HG03521 (cell line): ENCODE results near the gene TMEM108.
"Not testable (repeated sequence)": the region's sequence is repeated elsewhere in the genome, so short reads cannot be mapped to it uniquely, and the experiment has no call there.

Experiments
- ATAC-seq: cut with Tn5 transposase; IDR thresholded peaks from one replicate; pipeline ENCODE4 v1.9.1; 2021; ENCODE audit warnings: mild to moderate bottlenecking, moderate library complexity; ENCODE audit not compliant: unreplicated experiment

The TMEM108 gene

DNA sequence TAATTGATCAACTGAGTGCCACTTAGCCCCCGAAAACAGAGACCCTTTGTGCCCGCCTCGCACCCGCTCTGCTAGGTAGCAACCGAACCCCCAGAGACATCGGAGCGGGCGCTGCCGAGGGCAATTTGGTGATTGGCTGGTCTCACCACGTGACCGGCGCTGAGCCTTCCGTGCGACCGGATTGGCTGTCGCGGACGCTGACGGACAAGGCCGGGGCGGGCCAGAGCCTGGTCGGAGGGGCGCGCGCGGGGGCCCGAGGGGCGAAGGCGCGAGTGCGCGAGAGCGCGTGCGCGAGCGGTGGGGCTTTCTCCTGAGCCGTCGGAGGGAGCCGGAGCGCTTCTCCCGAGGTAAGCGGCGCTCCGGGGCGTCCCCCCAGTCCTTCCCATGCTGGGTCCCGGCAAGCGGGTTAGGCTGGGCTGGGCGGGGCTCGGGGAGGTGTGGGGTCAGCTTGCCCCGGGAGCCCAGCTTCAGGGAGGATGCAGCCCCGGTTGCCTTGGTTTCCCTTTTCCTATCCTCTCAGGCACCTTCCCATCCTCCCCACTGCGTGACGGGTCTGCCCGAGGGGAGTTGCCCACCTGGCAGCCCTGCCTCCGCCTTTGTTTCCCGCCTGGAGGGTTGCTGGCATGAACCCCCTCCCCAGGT, at the start of gene TMEM108:
Gene TMEM108 (plus strand): TSS at position 303 of the 642 bp plus-strand sequence.
- no peak for ATAC-seq

DNA sequence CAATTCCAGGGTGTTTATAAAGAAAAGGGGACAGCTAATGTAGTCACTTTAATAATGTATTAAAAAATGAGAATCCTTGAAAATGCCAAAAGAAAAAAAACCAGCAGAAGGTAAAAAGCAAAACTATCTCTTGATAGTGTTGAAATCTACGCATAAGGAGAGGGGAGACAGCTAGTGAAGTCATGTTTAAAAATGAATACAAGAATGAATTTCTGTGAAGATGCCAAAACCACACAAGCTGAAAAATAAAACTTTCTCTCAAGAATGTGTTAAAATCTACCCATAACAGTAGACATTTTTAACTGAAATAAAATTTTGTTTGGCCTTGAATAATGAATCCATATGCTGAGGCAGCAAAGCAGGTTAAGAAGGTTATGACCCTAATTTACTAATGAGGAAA, 42.2 kb upstream of the TMEM108 start:
- ATAC-seq, result no peak

DNA sequence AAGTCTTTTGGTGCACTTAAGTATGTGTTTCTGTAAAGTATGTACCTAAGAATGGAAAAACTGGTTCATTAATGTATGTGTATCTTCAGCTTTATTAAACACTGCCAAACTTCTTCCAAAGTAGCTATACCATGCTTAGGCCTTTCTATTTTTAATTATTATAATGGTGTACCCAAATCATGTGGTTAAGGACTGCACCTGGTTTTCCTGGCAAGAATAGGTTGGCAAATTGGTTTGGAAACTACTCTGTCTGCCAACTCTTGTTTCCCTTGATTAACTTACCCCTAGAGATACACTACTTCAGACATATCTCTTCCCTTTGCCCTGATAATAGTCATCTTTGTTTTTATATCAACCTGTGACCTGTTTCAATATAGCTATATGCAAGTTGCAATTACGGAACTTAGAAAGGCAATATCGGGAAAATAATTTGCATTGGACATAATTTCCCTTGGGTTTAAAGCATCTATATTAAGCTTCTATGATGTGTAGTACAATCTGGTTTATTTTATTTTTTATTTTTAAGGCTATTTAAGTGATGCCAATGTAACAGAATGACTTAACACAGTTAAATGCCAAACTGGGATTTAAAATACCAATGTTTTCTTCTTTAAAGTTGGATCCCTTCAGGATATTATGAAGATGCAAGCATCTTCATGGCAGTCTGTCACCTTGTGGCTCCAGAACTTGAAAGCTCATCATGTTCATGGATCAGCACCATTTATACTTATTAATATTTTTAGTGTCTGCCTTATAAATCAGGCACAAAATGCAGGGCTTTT, 40.6 kb upstream of the TMEM108 start:
- no peak for ATAC-seq

DNA sequence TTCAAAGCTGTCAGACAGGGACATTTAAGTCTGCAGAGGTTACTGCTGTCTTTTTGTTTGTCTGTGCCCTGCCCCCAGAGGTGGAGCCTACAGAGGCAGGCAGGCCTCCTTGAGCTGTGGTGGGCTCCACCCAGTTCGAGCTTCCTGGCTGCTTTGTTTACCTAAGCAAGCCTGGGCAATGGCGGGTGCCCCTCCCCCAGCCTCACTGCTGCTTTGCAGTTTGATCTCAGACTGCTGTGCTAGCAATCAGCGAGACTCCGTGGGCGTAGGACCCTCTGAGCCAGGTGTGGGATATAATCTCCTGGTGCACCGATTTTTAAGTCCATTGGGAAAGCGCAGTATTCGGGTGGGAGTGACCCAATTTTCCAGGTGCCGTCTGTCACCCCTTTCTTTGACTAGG, 33.2 kb upstream of the TMEM108 start:
- ATAC-seq, result not testable (repeated sequence)

DNA sequence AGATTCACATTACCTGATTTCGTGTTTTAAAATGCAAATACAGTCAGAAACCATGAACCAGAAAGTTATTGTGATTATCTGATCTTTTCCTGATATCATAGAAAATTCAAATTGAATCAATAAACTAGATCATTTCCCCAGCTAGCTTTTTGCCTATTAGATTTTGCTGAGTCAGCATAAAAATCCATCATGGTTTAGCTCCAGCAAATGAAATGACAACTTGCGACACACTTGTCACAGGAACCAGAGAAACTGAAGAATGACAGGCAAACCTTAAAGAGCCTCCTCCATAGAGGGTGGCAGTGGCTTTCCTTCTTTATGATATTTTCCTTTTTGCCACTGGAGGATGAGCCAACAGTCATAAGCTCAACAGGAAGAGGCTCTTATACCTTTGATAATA, 30.6 kb upstream of the TMEM108 start:
- ATAC-seq, result no peak

DNA sequence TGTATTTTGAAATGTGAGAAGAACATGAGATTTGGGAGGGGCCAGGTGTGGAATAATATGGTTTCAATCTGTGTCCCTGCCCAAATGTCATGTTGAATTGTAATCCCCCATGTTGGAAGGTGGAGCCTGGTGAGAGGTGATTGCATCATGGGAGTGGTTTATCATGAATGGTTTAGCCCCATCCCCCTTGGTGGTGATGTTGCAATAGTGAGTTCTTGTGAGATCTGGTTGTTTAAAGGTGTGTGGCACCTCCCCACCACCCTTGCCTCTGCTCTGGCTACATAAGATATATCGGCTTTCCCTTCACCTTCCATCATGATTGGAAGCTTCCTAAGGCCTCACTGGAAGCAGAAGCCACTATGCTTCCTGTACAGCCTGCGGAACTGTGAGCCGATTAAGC, 23.9 kb upstream of the TMEM108 start:
- ATAC-seq, result no peak

DNA sequence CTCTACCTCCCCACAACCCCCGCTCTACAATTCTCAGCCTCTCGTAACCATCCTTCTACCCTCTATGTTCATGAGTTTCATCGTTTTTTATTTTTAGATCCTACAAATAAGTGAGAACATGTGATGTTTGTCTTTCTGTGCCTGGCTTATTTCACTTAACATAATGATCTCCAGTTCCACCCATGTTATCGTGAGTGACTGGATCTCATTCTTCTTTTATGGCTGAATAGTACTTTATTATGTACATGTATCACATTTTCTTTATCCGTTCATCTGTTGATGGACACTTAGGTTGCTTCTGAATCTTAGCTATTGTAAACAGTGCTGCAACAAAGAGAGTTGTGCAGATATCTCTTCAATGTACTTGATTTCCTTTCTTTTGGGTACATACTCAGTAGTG, 22.6 kb upstream of the TMEM108 start:
- ATAC-seq, result not testable (repeated sequence)

DNA sequence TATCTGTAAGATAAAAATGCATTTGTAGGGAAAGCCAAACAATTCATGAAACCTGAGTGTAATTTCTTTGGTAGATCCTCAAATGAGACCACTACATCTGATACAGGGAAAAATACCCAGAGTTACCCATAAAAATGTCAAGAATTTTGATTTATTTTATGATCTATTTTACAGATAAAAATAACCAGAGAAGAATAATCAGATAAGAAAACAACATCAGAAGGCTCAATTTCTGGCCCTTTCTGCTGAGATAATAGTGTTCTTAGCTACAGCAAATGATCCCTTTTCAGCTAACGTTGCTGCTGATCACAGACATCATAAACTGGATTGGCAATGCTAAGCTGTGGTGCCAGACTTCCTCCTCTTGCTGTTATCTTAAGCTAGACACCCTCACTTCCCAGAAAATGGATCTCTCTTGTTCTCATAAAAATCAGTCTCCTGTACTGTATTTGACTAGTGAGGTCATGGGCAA, 21.3 kb upstream of the TMEM108 start:
- no peak for ATAC-seq

DNA sequence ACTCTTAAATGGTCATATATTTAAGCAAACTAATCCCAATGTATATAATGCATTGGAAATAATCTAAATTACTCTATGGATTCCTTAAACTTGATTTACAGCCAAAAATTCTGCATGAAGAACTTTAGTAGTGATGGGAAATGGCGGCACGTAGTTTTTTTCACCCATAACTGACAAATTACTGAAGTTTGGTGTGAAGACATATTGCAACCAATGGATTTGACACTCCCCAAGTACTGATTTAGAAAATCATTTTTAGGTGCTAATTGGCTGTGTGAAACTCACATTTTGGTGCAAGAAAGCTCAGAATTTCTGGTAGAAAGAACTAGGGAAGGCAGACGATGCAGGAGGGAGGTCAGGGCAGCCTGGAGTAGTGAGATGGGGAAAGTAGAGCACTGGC, 19.3 kb upstream of the TMEM108 start:
- ATAC-seq, result no peak

DNA sequence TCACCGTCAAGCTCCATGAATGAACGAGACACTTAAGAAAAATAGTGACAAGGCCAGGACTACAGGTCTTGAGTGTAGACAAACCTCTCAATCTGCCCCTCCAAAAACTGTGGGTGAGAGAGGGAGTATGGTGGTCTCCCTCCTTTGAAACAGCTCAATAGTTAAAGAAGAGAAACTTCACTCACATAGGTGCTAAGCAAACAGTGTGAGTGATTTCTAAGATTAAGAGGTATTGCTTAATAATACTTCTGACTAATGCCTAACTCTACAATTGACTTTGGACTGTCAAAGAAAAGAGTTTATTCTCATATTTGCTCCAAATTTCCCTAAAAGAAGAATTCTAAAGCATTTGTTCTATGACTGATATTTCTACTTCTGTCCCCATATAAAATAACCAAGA, 17.0 kb upstream of the TMEM108 start:
- ATAC-seq, result no peak

DNA sequence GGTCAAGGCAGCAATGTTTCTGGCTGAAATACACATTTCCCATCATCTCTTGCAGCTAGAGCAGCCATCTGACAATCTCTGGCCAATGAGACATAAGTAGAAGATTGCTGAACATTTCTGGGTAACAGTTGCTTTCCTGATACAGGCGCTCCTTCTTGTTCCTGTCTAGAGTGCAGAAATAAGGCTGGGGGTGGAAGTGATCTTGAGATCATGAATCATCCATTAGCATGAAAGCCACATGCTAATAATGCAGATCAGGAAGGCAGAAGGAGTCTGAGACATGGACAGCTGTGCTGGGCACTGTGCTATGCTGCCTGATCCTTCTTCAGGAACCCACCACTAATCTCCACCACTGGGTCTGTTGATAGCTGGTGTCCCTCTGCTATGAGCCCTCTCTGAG, 14.8 kb upstream of the TMEM108 start:
- no peak for ATAC-seq

DNA sequence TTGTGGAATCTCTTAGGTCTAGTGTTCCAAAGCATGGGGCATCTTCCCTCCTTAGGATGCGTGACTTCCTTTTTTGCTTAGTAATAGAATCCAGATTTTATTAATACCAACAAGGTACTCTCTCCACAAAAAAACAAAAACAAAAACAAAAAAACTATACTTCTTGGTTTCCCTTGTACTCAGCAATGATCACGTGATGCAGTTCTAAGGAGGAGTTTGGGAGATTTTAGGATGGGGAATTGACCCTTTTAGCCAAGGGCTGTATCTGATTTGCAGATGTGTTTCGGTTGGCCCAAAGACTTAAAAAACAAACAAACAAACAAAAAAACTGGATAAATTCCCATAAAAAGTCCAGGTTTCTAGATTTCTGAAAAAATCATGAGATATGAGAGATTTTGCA, 12.6 kb upstream of the TMEM108 start:
- no peak for ATAC-seq

DNA sequence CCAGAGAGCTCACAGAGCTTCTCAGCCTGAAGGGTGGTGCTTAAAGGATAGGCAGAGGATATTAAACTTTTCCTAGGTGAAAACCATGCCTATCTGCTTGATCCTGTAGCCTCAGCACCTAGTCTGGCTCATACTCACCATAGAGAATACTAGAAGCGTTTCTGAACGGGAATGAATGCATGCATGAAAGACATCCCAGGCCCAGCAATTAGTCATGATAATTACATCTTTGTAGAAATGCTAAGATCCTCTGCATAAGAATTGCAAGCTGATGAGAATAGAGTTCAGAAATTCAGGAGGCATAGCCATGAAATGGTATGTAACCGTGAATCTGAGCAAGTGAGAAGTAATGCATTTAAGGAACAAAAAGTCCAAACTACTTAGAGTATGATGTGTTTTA, 5.9 kb upstream of the TMEM108 start:
- no peak for ATAC-seq

DNA sequence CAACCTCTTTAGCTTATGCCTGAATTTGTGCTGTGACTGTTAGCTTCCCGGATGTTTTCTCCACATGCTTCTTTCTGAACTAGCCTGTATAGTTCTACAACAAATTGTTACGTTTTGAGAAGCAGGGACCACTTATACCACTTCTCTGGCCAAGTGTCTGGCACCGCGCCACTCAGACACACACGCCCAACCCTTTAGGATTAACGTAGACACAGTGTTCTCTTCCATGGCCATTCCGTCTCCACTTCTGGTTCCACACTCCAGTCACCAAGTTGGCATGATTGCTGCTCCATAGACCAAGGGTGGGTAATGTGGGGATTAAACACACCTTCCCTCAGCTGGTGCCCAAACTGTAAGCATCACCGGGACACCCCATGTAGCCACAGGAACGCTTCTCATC, 755 bp upstream of the TMEM108 start:
- no peak for ATAC-seq

DNA sequence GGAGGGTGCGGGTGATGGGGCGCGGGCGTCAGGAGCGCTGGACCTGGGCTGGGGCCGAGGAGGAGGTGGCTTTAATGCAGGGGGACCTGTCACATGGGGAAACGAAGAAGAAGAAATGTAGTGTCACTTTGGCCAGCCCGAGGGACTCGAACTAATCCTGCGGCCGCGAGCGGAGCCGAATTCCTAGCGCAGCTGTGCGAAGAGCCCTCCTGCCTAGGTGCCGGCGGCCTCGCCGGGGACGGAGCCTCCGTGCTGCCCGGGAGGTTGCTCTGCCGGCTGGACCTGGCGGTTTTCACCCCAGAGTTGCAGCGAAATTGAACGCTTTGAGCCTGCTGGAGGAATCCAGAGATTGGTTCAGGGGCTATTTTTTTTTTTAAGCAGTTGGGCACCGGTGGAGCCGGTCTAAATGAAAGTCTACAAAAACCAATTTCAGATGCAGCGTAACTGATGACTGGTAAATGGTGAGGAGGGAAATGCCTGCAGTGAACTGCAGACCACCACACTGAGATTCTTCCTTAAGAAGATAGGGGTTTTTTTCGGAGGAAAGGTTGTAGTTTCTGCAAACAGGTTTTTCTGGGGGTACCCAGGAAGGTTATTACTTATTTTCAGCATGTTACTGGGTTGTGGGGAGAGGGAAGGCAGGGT, 662 bp downstream of the TMEM108 start:
- no peak for ATAC-seq

DNA sequence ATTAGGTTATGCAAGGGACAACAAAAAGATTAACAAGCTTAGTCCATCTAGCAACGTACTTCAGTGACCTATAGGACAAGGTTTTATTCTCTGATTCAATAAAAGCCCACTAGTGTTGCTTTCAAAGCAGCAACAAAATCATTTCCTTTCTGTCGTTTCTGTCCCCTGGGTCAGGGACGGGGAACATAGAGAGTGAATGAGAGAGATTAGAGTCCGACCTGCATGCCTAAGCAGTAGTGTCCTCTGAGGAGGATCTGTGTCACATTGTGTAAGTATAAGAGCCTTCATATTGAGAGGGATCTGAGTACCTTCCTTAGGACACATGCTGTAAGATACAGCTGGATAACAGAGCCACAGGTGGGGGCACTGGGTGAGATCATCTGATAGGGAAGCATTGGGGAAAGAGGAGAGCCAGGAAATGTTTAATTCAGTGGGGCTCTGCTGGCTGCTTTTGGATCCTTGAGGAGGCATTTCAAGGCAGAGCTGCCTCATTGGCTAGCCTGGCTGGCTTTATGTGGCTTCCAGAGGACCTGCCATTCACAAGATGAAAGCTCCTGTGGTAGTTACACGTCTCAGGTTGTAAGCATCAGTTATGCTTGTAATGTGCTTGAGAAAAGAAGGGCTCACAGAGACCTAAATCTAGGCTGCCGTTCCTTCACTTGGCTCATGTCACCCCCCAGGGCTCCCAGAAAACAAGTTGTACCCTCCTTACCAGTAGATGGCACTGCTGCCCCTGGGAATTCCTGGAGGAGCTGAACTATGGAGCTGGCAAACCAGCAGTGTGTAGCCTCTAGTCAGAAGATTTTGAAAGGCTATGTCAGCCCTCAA, 2.7 kb downstream of the TMEM108 start:
- no peak for ATAC-seq

DNA sequence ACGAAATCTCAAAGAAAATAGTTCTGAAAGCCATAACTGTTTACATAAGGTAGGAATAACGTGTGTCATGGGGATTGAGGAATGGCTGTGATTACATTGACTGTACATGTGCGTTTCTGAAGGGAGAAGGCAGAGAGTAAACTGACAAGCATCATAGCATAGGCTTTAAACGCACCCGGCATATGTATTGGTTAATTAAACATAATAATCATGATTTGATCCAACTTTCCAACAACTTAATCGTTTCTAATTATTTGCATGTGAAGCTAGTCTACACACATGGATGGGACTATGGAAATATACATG, 3.3 kb downstream of the TMEM108 start:
- ATAC-seq, result no peak

DNA sequence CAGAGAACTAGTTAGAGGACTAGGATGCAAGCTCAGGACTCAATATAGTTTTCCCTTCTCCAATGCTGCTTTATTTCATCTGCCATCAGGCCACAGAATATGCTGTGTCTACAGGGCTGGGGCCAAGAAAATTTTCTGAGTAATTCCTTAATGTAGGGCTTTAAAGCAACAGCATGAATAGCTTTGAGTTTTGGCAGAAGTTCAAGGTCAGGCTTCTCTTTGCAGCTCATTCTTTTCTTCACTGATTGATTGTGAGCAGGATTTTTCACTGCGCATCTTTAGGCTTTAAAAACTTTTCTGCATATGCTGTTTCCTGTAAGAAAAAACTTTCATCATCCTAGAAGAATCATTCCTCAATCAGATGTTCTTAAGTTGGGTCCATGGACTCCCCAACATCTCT, 4.6 kb downstream of the TMEM108 start:
- no peak for ATAC-seq

DNA sequence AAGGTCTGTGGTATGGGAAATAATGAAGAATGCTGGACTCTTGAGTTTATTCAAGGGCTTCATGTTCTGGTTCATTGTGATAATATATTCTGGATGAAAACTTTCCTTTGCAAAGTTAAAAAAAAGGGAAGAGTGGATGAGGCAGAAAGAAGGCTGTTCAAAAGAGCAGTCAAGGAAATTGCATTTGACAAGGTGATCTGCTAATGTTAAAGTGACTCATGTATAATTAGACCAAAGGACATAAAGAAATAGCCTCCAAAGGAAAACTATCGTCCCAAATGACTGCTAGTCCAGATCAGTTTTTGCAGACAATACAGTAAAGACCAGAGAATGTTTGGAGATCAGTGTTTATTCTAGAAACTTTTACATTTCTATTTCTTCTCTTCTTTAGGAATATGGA, 9.8 kb downstream of the TMEM108 start:
- ATAC-seq, result no peak

DNA sequence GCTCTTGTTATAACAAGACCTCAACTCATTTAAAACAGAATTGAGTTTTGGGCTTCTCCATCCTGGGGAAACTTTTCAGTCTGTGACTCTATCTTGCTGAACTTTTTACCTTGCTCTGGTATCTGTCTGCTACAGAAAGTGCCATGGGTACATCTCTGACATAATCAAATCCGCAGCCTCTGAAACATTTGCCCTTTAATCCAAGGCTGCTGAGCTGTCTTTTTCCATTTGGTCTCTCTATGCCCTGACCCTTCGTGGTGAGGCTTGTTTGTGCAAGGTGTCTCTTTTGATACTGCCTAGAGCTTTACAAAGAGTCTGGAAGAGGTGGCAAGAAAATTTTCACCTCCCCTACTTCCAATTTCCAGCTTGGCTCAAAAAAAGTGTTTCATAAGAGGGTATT, 11.3 kb downstream of the TMEM108 start:
- ATAC-seq, result no peak

DNA sequence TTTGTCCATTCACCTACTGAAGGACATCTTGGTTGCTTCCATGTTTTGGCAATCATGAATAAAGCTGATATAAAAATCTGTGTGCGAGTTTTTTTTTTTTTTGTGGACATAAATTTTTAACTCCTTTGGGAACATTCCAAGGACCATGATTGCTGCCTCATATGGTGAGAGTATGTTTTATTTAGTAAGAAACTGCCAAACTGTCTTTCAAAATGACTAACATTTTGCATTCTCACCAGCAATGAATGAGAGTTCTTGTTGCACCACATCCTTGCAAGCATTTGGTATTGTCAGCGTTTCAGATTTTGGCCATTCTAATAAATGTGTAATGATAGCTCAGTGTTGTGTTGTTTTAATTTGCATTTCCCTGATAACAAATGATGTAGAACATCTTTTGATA, 12.7 kb downstream of the TMEM108 start:
- ATAC-seq, result no peak
